Bronchial epithelial cell (primary cell): ENCODE results near the gene MOSMO. TPM values are rescaled to one million over a fixed set of nuclear protein-coding genes. Genes with fewer than 3 reads are reported as not detected.
"Not testable (repeated sequence)": the region's sequence is repeated elsewhere in the genome, so short reads cannot be mapped to it uniquely, and the experiment has no call there.

Experiments used
- DNase-seq: peaks from one replicate; pipeline ENCODE4 v3.0.0-alpha.2; 2010; ENCODE audit warnings: low read depth
- FAIRE-seq: peaks from 2 replicates; lab custom pipeline; 2011; peaks lifted over from hg19 to GRCh38; lab: Jason Lieb, UNC
- H3K27me3 ChIP-seq: 2 replicates; pipeline ENCODE4 v1.5.1; 2011; ENCODE audit warnings: low read length; ENCODE audit not compliant: control insufficient read depth, insufficient read depth
- H3K36me3 ChIP-seq: 2 replicates; pipeline ENCODE4 v1.5.1; 2011; ENCODE audit warnings: low read length; ENCODE audit not compliant: control insufficient read depth, insufficient read depth
- H3K4me3 ChIP-seq: 2 replicates; pipeline ENCODE4 v1.5.1; 2011; ENCODE audit warnings: mild to moderate bottlenecking, low read depth, low read length, control low read depth
- CTCF ChIP-seq: IDR thresholded peaks from 2 replicates; pipeline ENCODE4 v1.5.1; 2011; ENCODE audit warnings: mild to moderate bottlenecking, moderate library complexity, low read length, control low read depth, inconsistent platforms; ENCODE audit not compliant: insufficient read depth, severe bottlenecking
- total RNA-seq: library from RNA; depleted of rRNA; stranded (reverse); fragments of >200 nt; gene quantifications from 2 replicates; pipeline ENCODE4 v1.2.1, GENCODE V29; 2014

Gene MOSMO
- total RNA-seq, 1 donor from 2014 or later, result 17.6 TPM

- FAIRE-seq, result no peak
- TF ChIP-seq CTCF, result no peak
- H3K36me3 ChIP-seq, result no peaks in the 10 kb centered on the region
- no peak overlapping the region for H3K4me3 ChIP-seq
- no peaks in the 10 kb centered on the region for H3K27me3 ChIP-seq
- no peak for DNase-seq
Measured at GRCh38 chr16:22035153-22035552, 27.2 kb downstream of the MOSMO start.

GRCh38 chr16:22043882-22044281, 36.0 kb downstream of the MOSMO start:
- not testable (repeated sequence) for FAIRE-seq, DNase-seq, H3K36me3 ChIP-seq, H3K4me3 ChIP-seq, H3K27me3 ChIP-seq

- H3K27me3 ChIP-seq, H3K4me3 ChIP-seq, H3K36me3 ChIP-seq, FAIRE-seq, DNase-seq: not testable (repeated sequence)
Measured at GRCh38 chr16:22045888-22046287, 38.0 kb downstream of the MOSMO start.

- H3K4me3 ChIP-seq, result no peak overlapping the region
- no peaks in the 10 kb centered on the region for H3K36me3 ChIP-seq
- DNase-seq, result peak; percentile 68
- H3K27me3 ChIP-seq, result no peaks in the 10 kb centered on the region
- no peak for FAIRE-seq
- no peak for TF ChIP-seq CTCF
Measured at GRCh38 chr16:22050963-22051362, 43.1 kb downstream of the MOSMO start.

GRCh38 chr16:22052980-22053379, 45.1 kb downstream of the MOSMO start:
- no peaks in the 10 kb centered on the region for H3K27me3 ChIP-seq
- DNase-seq (no peak), FAIRE-seq (no peak)
- H3K36me3 ChIP-seq, result no peaks in the 10 kb centered on the region
- TF ChIP-seq CTCF, result no peak
- no peak overlapping the region for H3K4me3 ChIP-seq

- TF ChIP-seq CTCF, result no peak
- H3K27me3 ChIP-seq, result no peaks in the 10 kb centered on the region
- no peak for DNase-seq
- FAIRE-seq, result no peak
- no peak overlapping the region for H3K4me3 ChIP-seq
- no peaks in the 10 kb centered on the region for H3K36me3 ChIP-seq
Measured at GRCh38 chr16:22053921-22054341, 46.0 kb downstream of the MOSMO start.

GRCh38 chr16:22054847-22055590, 47.1 kb downstream of the MOSMO start:
- H3K36me3 ChIP-seq, result no peaks in the 10 kb centered on the region
- no peak overlapping the region for H3K4me3 ChIP-seq
- TF ChIP-seq CTCF, result no peak
- DNase-seq (no peak), FAIRE-seq (no peak)
- no peaks in the 10 kb centered on the region for H3K27me3 ChIP-seq
